ENCODE data around the gene ADCY10. TPM values are rescaled to one million over a fixed set of nuclear protein-coding genes. Genes with fewer than 3 reads are reported as not detected.

ADCY10 gene
- total RNA-seq, 4 donors from 2014 or later: 1.2 to 4.9 (median 2.4) TPM; not detected in 1

- Histone ChIP-seq H3K9me3 (no peaks in the 10 kb centered on the region), H3K36me3 (peaks cover 0 to 41% (median 0%) of the 10 kb centered on the region in 3 donors), H3K4me3 (no peak overlapping the region), H3K27ac (no peak overlapping the region), H3K4me1 (no peaks in the 10 kb centered on the region), H3K27me3 (no peaks in the 10 kb centered on the region)
- TF ChIP-seq POLR2A (IDR thresholded peaks at IDR 0.05): no peak
- TF ChIP-seq, protein P1, sequence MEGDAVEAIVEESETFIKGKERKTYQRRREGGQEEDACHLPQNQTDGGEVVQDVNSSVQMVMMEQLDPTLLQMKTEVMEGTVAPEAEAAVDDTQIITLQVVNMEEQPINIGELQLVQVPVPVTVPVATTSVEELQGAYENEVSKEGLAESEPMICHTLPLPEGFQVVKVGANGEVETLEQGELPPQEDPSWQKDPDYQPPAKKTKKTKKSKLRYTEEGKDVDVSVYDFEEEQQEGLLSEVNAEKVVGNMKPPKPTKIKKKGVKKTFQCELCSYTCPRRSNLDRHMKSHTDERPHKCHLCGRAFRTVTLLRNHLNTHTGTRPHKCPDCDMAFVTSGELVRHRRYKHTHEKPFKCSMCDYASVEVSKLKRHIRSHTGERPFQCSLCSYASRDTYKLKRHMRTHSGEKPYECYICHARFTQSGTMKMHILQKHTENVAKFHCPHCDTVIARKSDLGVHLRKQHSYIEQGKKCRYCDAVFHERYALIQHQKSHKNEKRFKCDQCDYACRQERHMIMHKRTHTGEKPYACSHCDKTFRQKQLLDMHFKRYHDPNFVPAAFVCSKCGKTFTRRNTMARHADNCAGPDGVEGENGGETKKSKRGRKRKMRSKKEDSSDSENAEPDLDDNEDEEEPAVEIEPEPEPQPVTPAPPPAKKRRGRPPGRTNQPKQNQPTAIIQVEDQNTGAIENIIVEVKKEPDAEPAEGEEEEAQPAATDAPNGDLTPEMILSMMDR (IDR thresholded peaks at IDR 0.05): no peak
- no peak for DNase-seq
Observed at GRCh38 chr1:167765496-167765895, 148.4 kb downstream of the ADCY10 start.

DNA sequence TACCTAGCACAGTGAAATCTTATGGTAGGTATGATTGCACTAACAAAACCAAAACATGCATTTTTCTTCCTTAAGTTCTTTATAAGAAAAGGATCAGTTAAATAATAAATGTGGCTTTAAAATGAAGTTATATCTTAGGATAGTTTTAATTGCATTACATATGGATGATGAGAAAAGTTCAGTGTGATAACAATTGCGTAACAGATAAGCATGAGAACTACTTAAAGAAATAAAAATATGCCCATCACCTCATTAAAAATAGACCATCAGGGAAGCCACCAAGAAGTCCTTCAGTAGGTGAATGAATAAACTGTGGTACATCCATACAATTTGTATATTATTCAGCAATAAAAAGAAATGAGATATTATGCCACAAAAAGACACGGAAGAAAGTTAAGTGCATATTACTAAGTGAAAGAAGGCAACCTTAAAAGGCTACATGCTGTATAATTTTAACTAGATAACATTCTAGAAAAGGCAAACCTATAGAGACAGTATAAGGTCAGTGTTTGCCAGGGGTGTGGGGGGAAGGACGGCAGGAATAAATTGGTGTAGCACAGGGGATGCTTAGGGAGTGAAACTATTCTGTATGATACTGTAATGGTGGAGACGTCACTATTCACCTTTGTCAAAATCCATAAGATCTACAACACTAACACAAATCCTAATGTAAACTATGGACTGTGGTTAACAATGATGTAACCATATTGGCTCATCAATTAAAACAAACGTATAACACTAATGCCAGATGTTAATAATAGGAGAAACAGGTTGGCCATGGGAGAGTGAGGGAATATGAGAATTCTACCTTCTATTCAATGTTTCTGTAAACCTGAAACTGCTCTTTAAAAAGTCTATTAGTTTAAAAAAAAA is 149.2 kb downstream of the ADCY10 start:
- peaks cover 0 to 35% (median 0%) of the 10 kb centered on the region in 3 donors for H3K36me3 ChIP-seq
- no peak for TF ChIP-seq POLR2A (IDR thresholded peaks at IDR 0.05)
- TF ChIP-seq, protein P1 (IDR thresholded peaks at IDR 0.05): no peak
- no peak overlapping the region for H3K27ac ChIP-seq
- H3K4me1 ChIP-seq: no peaks in the 10 kb centered on the region
- no peak overlapping the region for H3K4me3 ChIP-seq
- no peaks in the 10 kb centered on the region for H3K27me3 ChIP-seq
- no peak for DNase-seq
- H3K9me3 ChIP-seq: no peaks in the 10 kb centered on the region

- Histone ChIP-seq H3K4me3 (no peak overlapping the region), H3K27ac (no peak overlapping the region), H3K4me1 (no peaks in the 10 kb centered on the region), H3K27me3 (no peaks in the 10 kb centered on the region), H3K9me3 (no peaks in the 10 kb centered on the region), H3K36me3 (peaks cover 0 to 26% (median 0%) of the 10 kb centered on the region in 3 donors)
- no peak for TF ChIP-seq POLR2A (IDR thresholded peaks at IDR 0.05)
- TF ChIP-seq, protein P1 (IDR thresholded peaks at IDR 0.05): no peak
- DNase-seq: no peak
Observed at GRCh38 chr1:167763525-167764220, 150.3 kb downstream of the ADCY10 start.

- Histone ChIP-seq H3K4me3 (no peak overlapping the region), H3K4me1 (peaks cover 0 to 6% (median 0%) of the 10 kb centered on the region in 4 donors), H3K9me3 (no peaks in the 10 kb centered on the region), H3K36me3 (peaks cover 0 to 19% (median 0%) of the 10 kb centered on the region in 3 donors), H3K27me3 (no peaks in the 10 kb centered on the region), H3K27ac (no peak overlapping the region)
- TF ChIP-seq, protein P1 (IDR thresholded peaks at IDR 0.05): no peak
- no peak for TF ChIP-seq POLR2A (IDR thresholded peaks at IDR 0.05)
- no peak for DNase-seq
Observed at GRCh38 chr1:167762061-167762746, 151.7 kb downstream of the ADCY10 start.

GRCh38 chr1:167761400-167761799 is 152.5 kb downstream of the ADCY10 start:
- H3K9me3 ChIP-seq: no peaks in the 10 kb centered on the region
- H3K4me1 ChIP-seq: peaks cover 0 to 14% (median 0%) of the 10 kb centered on the region in 4 donors
- DNase-seq: no peak
- H3K27me3 ChIP-seq: no peaks in the 10 kb centered on the region
- no peak overlapping the region for H3K27ac ChIP-seq
- peaks cover 0 to 11% (median 0%) of the 10 kb centered on the region in 3 donors for H3K36me3 ChIP-seq
- no peak overlapping the region for H3K4me3 ChIP-seq
- no peak for TF ChIP-seq POLR2A (IDR thresholded peaks at IDR 0.05)
- TF ChIP-seq, protein P1 (IDR thresholded peaks at IDR 0.05): no peak

Measured in Peyer's patch (tissue), 4 donors.